Fibroblast of lung (primary cell): ENCODE measurements around the gene HAO1. TPM values are rescaled to one million over a fixed set of nuclear protein-coding genes. Genes with fewer than 3 reads are reported as not detected.

ENCODE experiments used
- DNase-seq, 2 donors: peaks; one replicate each; pipeline versions ENCODE4 v3.0.0 to v3.0.0-alpha.2; 2010; ENCODE audit warnings: low read depth in 2 of 2
- H2AFZ ChIP-seq: 2 replicates; pipeline ENCODE4 v1.5.1; 2012; ENCODE audit warnings: low read length, control low read depth, inconsistent platforms
- H3K27ac ChIP-seq: 2 replicates; pipeline ENCODE4 v1.5.1; 2011; ENCODE audit warnings: low read length, control low read depth; ENCODE audit not compliant: insufficient read depth
- H3K27me3 ChIP-seq: 2 replicates; pipeline ENCODE4 v1.5.1; 2011; ENCODE audit warnings: mild to moderate bottlenecking, low read length; ENCODE audit not compliant: control insufficient read depth, insufficient read depth
- H3K36me3 ChIP-seq: 2 replicates; pipeline ENCODE4 v1.5.1; 2011; ENCODE audit warnings: low read length; ENCODE audit not compliant: control insufficient read depth, insufficient read depth
- H3K4me1 ChIP-seq: 2 replicates; pipeline ENCODE4 v1.5.1; 2011; ENCODE audit warnings: low read length; ENCODE audit not compliant: control insufficient read depth, insufficient read depth; ENCODE audit errors: extremely low read depth
- H3K4me2 ChIP-seq: 2 replicates; pipeline ENCODE4 v1.5.1; 2011; ENCODE audit warnings: low read length, control low read depth; ENCODE audit not compliant: insufficient read depth; ENCODE audit errors: extremely low read depth
- H3K4me3 ChIP-seq, 4 experiments: fragments of 200-600 bp in 1 of 4; sonication (generic) in 1 of 4; replicated peaks in 1 of 4; 2 replicates each; pipeline ENCODE4 v1.5.1; 2011 to 2016; ENCODE audit warnings: low read length in 4 of 4, low read depth in 3 of 4, mild to moderate bottlenecking in 3 of 4, control low read depth in 2 of 4, inconsistent platforms in 1 of 4, mixed read lengths in 1 of 4; ENCODE audit not compliant: insufficient read depth in 1 of 4; ENCODE audit errors: control extremely low read depth in 1 of 4
- H3K79me2 ChIP-seq: 2 replicates; pipeline ENCODE4 v1.5.1; 2012; ENCODE audit warnings: mild to moderate bottlenecking, low read length, inconsistent platforms; ENCODE audit not compliant: control insufficient read depth, insufficient read depth
- H3K9ac ChIP-seq: 2 replicates; pipeline ENCODE4 v1.5.1; 2011; ENCODE audit warnings: mild to moderate bottlenecking, low read length, control low read depth; ENCODE audit not compliant: insufficient read depth
- H3K9me3 ChIP-seq: 2 replicates; pipeline ENCODE4 v1.5.1; 2012; ENCODE audit warnings: low read depth, low read length; ENCODE audit not compliant: control insufficient read depth, insufficient read depth
- H4K20me1 ChIP-seq: 2 replicates; pipeline ENCODE4 v1.5.1; 2011; ENCODE audit warnings: low read length; ENCODE audit not compliant: control insufficient read depth, insufficient read depth; ENCODE audit errors: extremely low read depth
- CTCF ChIP-seq, 2 donors: IDR thresholded peaks in 1 of 2; conservative IDR thresholded peaks in 1 of 2; 1 replicate in 1 of 2; 2 replicates in 1 of 2; pipeline ENCODE4 v1.5.1; 2011 to 2012; ENCODE audit warnings: low read length in 2 of 2, control low read depth in 1 of 2, inconsistent platforms in 1 of 2, low read depth in 1 of 2, mild to moderate bottlenecking in 1 of 2
- EZH2 ChIP-seq: IDR thresholded peaks from 2 replicates; pipeline ENCODE4 v1.5.1; 2012; ENCODE audit warnings: low read length, control low read depth, mild to moderate bottlenecking; ENCODE audit errors: missing control alignments
- polyA plus RNA-seq, 2 donors: library from polyadenylated mRNA; depleted of rRNA in 1 of 2; stranded (reverse) in 1 of 2; unstranded in 1 of 2; fragments of >200 nt; gene quantifications; 2 replicates each; pipeline ENCODE4 v1.2.1, GENCODE V29; 2011 to 2012; ENCODE audit warnings: missing spikeins in 1 of 2
- total RNA-seq: library from RNA; depleted of rRNA; stranded (reverse); fragments of >200 nt; gene quantifications from 2 replicates; pipeline ENCODE4 v1.2.1, GENCODE V29; 2014

HAO1 gene
- total and polyA plus RNA-seq, 2 donors (not counting 1 experiment from before 2014, with no cell fraction given) = not detected

GRCh38 chr20:7879883-7880282, 60.4 kb downstream of the HAO1 start:
- DNase-seq = peak in 1 of 2 donors; percentile 34
- Histone ChIP-seq H3K4me2 (peak overlapping the region; percentile 33), H3K79me2 (no peaks in the 10 kb centered on the region), H3K4me3 (no peak overlapping the region), H2AFZ (no peak overlapping the region), H3K36me3 (no peaks in the 10 kb centered on the region), H3K27ac (no peak overlapping the region), H3K9me3 (no peaks in the 10 kb centered on the region), H3K4me1 (peaks cover 3% of the 10 kb centered on the region), H3K9ac (no peak overlapping the region), H3K27me3 (no peaks in the 10 kb centered on the region), H4K20me1 (no peaks in the 10 kb centered on the region)
- TF ChIP-seq CTCF (conservative IDR thresholded peaks at IDR 0.05 in 1 of 2, IDR thresholded peaks at IDR 0.05 in 1 of 2; ENCODE audit: low read depth in 1 of 2, low read length in 2 of 2) (no peak), EZH2 (no peak)

GRCh38 chr20:7868108-7868507, 72.2 kb downstream of the HAO1 start:
- Histone ChIP-seq H3K9me3 (no peaks in the 10 kb centered on the region), H3K4me1 (no peaks in the 10 kb centered on the region), H3K27ac (no peak overlapping the region), H2AFZ (no peak overlapping the region), H3K79me2 (no peaks in the 10 kb centered on the region), H3K4me3 (no peak overlapping the region), H3K27me3 (no peaks in the 10 kb centered on the region), H3K4me2 (no peak overlapping the region), H4K20me1 (no peaks in the 10 kb centered on the region), H3K36me3 (no peaks in the 10 kb centered on the region), H3K9ac (no peak overlapping the region)
- TF ChIP-seq CTCF (conservative IDR thresholded peaks at IDR 0.05 in 1 of 2, IDR thresholded peaks at IDR 0.05 in 1 of 2; ENCODE audit: low read depth in 1 of 2, low read length in 2 of 2) = no peak
- TF ChIP-seq EZH2 = no peak
- no peak for DNase-seq

DNA sequence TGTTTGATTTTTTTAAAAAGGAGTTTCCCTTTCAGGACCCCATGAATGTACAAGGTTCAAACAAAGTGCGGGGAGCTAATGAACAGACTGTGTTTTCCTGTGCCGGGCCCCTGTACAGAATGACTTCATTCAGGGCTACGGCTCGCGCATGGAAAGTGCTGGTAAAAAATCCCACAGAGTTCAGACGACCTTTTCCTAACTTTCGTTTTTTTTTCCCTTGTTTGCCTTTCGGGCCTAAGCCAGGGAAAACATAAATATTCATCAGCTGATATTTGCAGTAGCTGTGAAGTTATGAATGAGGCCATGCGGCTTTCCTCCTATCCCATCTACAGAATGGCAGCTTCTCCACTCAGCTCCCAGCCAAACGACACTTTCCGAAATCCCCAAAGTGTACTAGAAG, 74.0 kb downstream of the HAO1 start:
- H3K27me3 ChIP-seq = no peaks in the 10 kb centered on the region
- no peaks in the 10 kb centered on the region for H3K36me3 ChIP-seq
- H2AFZ ChIP-seq = peak overlapping the region; percentile 67
- H4K20me1 ChIP-seq = no peaks in the 10 kb centered on the region
- H3K27ac ChIP-seq = no peak overlapping the region
- DNase-seq = peak in 1 of 2 donors; percentile 36
- peak overlapping the region in 2 of 4 experiments; percentile 23 to 37 for H3K4me3 ChIP-seq
- no peak for TF ChIP-seq CTCF (conservative IDR thresholded peaks at IDR 0.05 in 1 of 2, IDR thresholded peaks at IDR 0.05 in 1 of 2; ENCODE audit: low read depth in 1 of 2, low read length in 2 of 2)
- TF ChIP-seq EZH2 = no peak
- H3K4me1 ChIP-seq = no peaks in the 10 kb centered on the region
- no peaks in the 10 kb centered on the region for H3K9me3 ChIP-seq
- H3K4me2 ChIP-seq = peak overlapping the region; percentile 78
- no peaks in the 10 kb centered on the region for H3K79me2 ChIP-seq
- H3K9ac ChIP-seq = no peak overlapping the region
